MCF 10A (cell line): Measurements from ENCODE around the gene SRRT. TPM values are rescaled to one million over a fixed set of nuclear protein-coding genes. Genes with fewer than 3 reads are reported as not detected.

Experiments used
- BruUV-seq: library from RNA; stranded (reverse); fragments of 400-500 nt; replicated peaks from 2 replicates; lab custom pipeline; 2021; lab: Mats Ljungman, UMichigan
- CTCF ChIA-PET: fragments of 300-600 bp; sonication (Branson Sonifier 250); formaldehyde crosslinking; extraction: SDS; loops from one replicate; lab custom pipeline; 2021; ENCODE audit warnings: antibody characterized with exemption, inconsistent platforms; lab: Yijun Ruan, JAX
- POLR2A ChIA-PET: fragments of 300-600, 350-650 bp; sonication (Branson Sonifier 250); formaldehyde crosslinking; extraction: SDS; loops from one replicate; lab custom pipeline; 2020; ENCODE audit warnings: antibody characterized with exemption, inconsistent platforms; lab: Yijun Ruan, JAX
- DNase-seq: peaks from one replicate; pipeline ENCODE4 v3.0.0-alpha.2; 2018; ENCODE audit not compliant: unreplicated experiment
- H3K27ac Mint-ChIP-seq: one replicate; pipeline ENCODE4 v1.8.0; 2022; ENCODE audit warnings: mild to moderate bottlenecking, low read depth, mixed read lengths; ENCODE audit not compliant: unreplicated experiment
- H3K27me3 Mint-ChIP-seq: one replicate; pipeline ENCODE4 v1.8.0; 2022; ENCODE audit warnings: mixed read lengths; ENCODE audit not compliant: insufficient read depth, unreplicated experiment
- H3K36me3 Mint-ChIP-seq: one replicate; pipeline ENCODE4 v1.8.0; 2022; ENCODE audit warnings: mild to moderate bottlenecking, moderate library complexity, mixed read lengths; ENCODE audit not compliant: insufficient read depth, unreplicated experiment
- H3K4me1 Mint-ChIP-seq: one replicate; pipeline ENCODE4 v1.8.0; 2022; ENCODE audit warnings: mixed read lengths; ENCODE audit not compliant: insufficient read depth, unreplicated experiment
- H3K4me3 Mint-ChIP-seq: one replicate; pipeline ENCODE4 v1.8.0; 2022; ENCODE audit warnings: mild to moderate bottlenecking, moderate library complexity, mixed read lengths; ENCODE audit not compliant: unreplicated experiment
- H3K9me3 Mint-ChIP-seq: one replicate; pipeline ENCODE4 v1.8.0; 2022; ENCODE audit warnings: mixed read lengths; ENCODE audit not compliant: unreplicated experiment
- intact Hi-C: fragments of 100-400 bp; cut with micrococcal nuclease; formaldehyde crosslinking; loops from 2 replicates; pipeline ENCODE4 v1.14.1; 2022
- total RNA-seq: library from RNA; stranded (reverse); gene quantifications from 2 replicates; pipeline ENCODE4 v1.2.3, GENCODE V29; 2022
- TF ChIP-seq, protein P1 (sequence below): fragments of 200-600 bp; IDR thresholded peaks from one replicate; pipeline ENCODE4 v1.8.0; 2022; ENCODE audit warnings: antibody characterized with exemption, mild to moderate bottlenecking; ENCODE audit not compliant: unreplicated experiment

The SRRT gene
- total RNA-seq, 1 experiment from 2014 or later, result 111 TPM

DNA sequence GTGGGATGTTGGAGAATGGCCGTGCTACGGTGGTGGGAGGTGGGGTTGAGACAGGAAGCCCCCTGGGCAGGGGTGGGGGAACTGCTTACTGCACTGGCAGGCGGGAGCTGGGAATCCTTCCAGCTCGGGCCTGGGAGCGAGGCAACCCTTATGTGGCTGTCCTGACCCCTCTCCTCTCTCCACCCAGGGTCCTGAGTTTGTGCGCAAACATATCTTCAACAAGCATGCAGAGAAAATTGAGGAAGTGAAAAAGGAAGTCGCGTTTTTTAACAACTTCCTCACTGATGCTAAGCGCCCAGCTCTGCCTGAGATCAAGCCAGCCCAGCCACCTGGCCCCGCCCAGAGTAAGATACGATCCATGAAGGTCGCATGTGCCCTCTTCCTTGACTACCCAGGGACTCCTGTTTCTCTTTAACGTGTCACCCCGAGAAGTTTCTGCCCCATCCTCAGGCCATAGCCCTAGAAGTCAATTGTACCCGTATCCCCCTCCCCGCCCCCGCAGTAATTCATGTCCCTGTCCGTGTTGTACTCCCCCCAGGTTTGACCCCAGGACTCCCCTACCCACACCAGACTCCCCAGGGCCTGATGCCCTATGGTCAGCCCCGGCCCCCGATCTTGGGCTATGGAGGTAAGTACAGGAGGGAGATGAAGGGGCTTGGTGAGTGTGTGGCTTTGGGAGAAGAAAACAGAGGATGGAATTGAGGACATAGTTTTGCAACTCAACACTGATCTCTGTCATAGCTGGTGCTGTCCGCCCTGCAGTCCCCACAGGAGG, 12.8 kb downstream of the SRRT start:
- Mint-ChIP-seq H3K9me3 (no peaks in the 10 kb centered on the region), H3K4me3 (peak overlapping the region; percentile 90), H3K27ac (peak overlapping the region; percentile 39), H3K36me3 (peaks cover 53% of the 10 kb centered on the region), H3K27me3 (no peaks in the 10 kb centered on the region), H3K4me1 (peaks cover 28% of the 10 kb centered on the region)
- TSS peak; percentile 76 for BruUV-seq
- intact Hi-C loops, result no loop called here
- POLR2A ChIA-PET, result interaction anchor here (1.2 to 6.5 kb wide), 4 partner anchors 12 to 267 kb away, joined by 3 to 157 read pairs (median 13); partner anchors contain the start of genes POP7, SRRT and TRIP6
- CTCF ChIA-PET, result interaction anchor here (0.6 to 2.4 kb wide), 2 partner anchors 12 to 323 kb away, joined by 4 to 10 read pairs; no protein-coding TSS in a partner anchor
- TF ChIP-seq, protein P1, sequence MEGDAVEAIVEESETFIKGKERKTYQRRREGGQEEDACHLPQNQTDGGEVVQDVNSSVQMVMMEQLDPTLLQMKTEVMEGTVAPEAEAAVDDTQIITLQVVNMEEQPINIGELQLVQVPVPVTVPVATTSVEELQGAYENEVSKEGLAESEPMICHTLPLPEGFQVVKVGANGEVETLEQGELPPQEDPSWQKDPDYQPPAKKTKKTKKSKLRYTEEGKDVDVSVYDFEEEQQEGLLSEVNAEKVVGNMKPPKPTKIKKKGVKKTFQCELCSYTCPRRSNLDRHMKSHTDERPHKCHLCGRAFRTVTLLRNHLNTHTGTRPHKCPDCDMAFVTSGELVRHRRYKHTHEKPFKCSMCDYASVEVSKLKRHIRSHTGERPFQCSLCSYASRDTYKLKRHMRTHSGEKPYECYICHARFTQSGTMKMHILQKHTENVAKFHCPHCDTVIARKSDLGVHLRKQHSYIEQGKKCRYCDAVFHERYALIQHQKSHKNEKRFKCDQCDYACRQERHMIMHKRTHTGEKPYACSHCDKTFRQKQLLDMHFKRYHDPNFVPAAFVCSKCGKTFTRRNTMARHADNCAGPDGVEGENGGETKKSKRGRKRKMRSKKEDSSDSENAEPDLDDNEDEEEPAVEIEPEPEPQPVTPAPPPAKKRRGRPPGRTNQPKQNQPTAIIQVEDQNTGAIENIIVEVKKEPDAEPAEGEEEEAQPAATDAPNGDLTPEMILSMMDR, result no peak
- DNase-seq, result no peak

DNA sequence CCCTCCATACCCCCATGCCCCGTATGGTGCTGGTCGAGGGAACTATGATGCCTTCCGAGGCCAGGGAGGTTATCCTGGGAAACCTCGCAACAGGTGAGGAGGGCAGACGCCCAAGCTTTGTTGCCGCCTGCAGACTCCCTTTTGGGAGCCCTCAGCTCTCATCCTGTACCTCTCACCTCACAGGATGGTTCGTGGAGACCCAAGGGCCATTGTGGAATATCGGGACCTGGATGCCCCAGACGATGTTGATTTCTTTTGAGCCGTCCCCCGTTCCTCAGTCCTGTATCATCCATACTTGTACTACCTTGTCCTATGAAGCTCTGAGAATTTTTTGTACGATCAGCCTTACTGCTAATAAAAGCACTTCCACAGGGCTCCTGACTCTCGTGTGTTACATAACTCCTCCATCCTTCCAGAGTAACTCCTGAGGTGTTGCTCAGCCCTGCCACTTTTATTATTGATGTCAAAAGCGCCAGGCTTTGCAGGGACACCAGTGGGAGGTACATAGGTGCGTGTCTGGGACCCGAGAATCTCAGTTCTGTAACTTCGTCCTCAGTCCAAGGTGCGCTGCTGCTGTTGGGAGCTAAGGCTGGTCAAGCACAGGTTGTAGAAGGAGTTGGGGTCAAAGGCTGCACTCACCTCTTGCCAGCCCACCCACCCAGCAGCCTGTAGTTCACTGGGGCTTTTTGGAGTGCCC, 13.5 kb downstream of the SRRT start:
- TF ChIP-seq, protein P1, result no peak
- H3K36me3 Mint-ChIP-seq, result peaks cover 46% of the 10 kb centered on the region
- H3K27ac Mint-ChIP-seq, result peak overlapping the region; percentile 83
- ChIA-PET CTCF (interaction anchor here (0.6 kb wide), 1 partner anchor 324 kb away, joined by 4 read pairs; no protein-coding TSS in a partner anchor), POLR2A (interaction anchor here (0.6 to 6.5 kb wide), 8 partner anchors 12 to 330 kb away, joined by 3 to 157 read pairs (median 6); partner anchors contain the start of genes POP7, SLC12A9, SRRT and TRIM56)
- H3K27me3 Mint-ChIP-seq, result no peaks in the 10 kb centered on the region
- peak overlapping the region; percentile 90 for H3K4me3 Mint-ChIP-seq
- intact Hi-C loops, result no loop called here
- no peaks in the 10 kb centered on the region for H3K9me3 Mint-ChIP-seq
- no peak for DNase-seq
- BruUV-seq, result no TSS peak
- peaks cover 22% of the 10 kb centered on the region for H3K4me1 Mint-ChIP-seq

DNA sequence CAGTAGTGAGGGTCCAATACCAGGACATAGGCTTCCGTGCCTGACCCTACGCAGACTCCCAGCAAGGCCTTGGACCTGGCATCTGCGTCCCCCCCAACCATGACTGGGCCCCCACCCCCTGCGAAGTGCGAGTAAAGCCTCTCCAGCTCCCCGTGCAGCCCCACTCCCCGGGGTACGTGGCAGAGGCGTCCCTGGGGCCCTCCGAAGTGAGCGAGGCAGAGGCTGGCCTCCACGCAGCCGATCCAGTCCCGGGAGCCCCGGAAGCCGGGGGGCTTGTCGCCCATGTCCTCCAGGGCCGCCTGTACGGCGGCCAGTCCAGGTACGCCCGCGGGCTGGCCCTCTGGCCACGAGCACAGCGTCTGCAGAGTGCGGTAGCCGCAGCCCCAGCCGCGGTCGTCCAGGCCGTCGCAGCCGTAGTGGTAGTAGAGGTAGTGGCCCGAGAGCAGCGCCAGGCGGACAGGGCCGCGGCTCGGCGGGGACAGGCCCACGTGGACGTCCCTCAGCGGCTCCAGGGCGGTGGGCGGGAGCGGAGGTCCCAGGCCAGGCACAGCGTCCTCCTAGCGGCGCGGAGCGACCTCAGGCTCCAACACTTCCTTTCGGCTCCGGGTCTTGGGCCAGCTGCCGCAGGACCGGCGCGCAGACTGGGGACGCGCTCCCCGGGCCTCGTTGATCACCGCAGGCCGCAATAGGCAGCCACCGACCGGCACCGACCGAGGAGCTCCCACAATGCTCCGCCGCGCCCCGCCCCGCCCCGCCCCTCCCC, 14.3 kb downstream of the SRRT start, which contains the start of gene UFSP1:
TSS of gene UFSP1 (minus strand) at position 728 of the 763 bp plus-strand sequence. CDS start at position 284, 444 bp downstream.
- peak within 1 kb of the TSS; percentile 90 for H3K4me3 Mint-ChIP-seq
- no peaks in the 10 kb centered on the region for H3K9me3 Mint-ChIP-seq
- H3K36me3 Mint-ChIP-seq, result peaks cover 38% of the 10 kb centered on the region
- no peaks in the 10 kb centered on the region for H3K27me3 Mint-ChIP-seq
- peak within 1 kb of the TSS; percentile 83 for H3K27ac Mint-ChIP-seq
- ChIA-PET CTCF (interaction anchor here (0.5 to 1.2 kb wide), 13 partner anchors 14 to 329 kb away, joined by 3 to 7 read pairs (median 3); partner anchors contain the start of genes POP7 and SLC12A9), POLR2A (interaction anchor here (0.5 to 6.5 kb wide), 39 partner anchors 13 to 844 kb away, joined by 3 to 157 read pairs (median 4); partner anchors contain the start of genes EPHB4, FBXO24, FIS1 and LRCH4)
- peaks cover 22% of the 10 kb centered on the region for H3K4me1 Mint-ChIP-seq
- TSS peak; percentile 57 for BruUV-seq
- DNase-seq, result no peak
- intact Hi-C loops, result no loop called here
- TF ChIP-seq, protein P1, result no peak
